Endothelial cell of umbilical vein (primary cell): ENCODE measurements around the gene PARP12. TPM values are rescaled to one million over a fixed set of nuclear protein-coding genes. Genes with fewer than 3 reads are reported as not detected.

ENCODE experiments used
- BruUV-seq: library from RNA; stranded (reverse); fragments of 400-500 nt; replicated peaks from 2 replicates; lab custom pipeline; 2021; lab: Mats Ljungman, UMichigan
- CTCF ChIA-PET: fragments of 300-600, 350-600 bp; sonication (Branson Sonifier 250); formaldehyde crosslinking; loops from one replicate; lab custom pipeline; 2021; ENCODE audit warnings: antibody characterized with exemption, inconsistent platforms; lab: Charles Lee
- POLR2A ChIA-PET: fragments of 300-600, 350-600 bp; sonication (Branson Sonifier 250); formaldehyde crosslinking; loops from one replicate; lab custom pipeline; 2021; ENCODE audit warnings: antibody characterized with exemption, inconsistent platforms; lab: Charles Lee
- DNase-seq: peaks from one replicate; pipeline ENCODE4 v3.0.0-alpha.2; 2011; ENCODE audit warnings: low read depth, low spot score
- FAIRE-seq: peaks from 2 replicates; lab custom pipeline; 2011; peaks lifted over from hg19 to GRCh38; lab: Jason Lieb, UNC
- H2AFZ ChIP-seq: 2 replicates; pipeline ENCODE4 v1.6.0; 2012; ENCODE audit warnings: low read depth, low read length, control low read depth, inconsistent platforms
- H3K27ac ChIP-seq: 2 replicates; pipeline ENCODE4 v1.5.1; 2011; ENCODE audit warnings: low read depth, mild to moderate bottlenecking, control low read depth, low read length, moderate library complexity; ENCODE audit not compliant: insufficient read depth
- H3K27me3 ChIP-seq, 2 experiments: 2 replicates each; pipeline versions ENCODE4 v1.6.0 to v1.6.1; 2011; ENCODE audit warnings: low read length in 2 of 2, mixed read lengths in 1 of 2; ENCODE audit not compliant: control insufficient read depth in 2 of 2, insufficient read depth in 2 of 2
- H3K36me3 ChIP-seq, 2 experiments: 2 replicates in 1 of 2; 3 replicates in 1 of 2; pipeline ENCODE4 v1.5.1; 2011; ENCODE audit warnings: low read length in 2 of 2, mild to moderate bottlenecking in 1 of 2, moderate library complexity in 1 of 2; ENCODE audit not compliant: control insufficient read depth in 2 of 2, insufficient read depth in 2 of 2; ENCODE audit errors: extremely low read depth in 1 of 2
- H3K4me1 ChIP-seq: 3 replicates; pipeline ENCODE4 v1.5.1; 2011; ENCODE audit warnings: mild to moderate bottlenecking, low read length; ENCODE audit not compliant: control insufficient read depth, insufficient read depth; ENCODE audit errors: extremely low read depth
- H3K4me2 ChIP-seq: 2 replicates; pipeline ENCODE4 v1.6.1; 2011; ENCODE audit warnings: low read length, control low read depth, mixed read lengths; ENCODE audit not compliant: insufficient read depth
- H3K4me3 ChIP-seq, 3 experiments: fragments of 200-600 bp in 1 of 3; sonication (generic), shearing (Covaris generic) in 1 of 3; replicated peaks in 1 of 3; 2 replicates each; pipeline ENCODE4 v1.5.1; 2011 to 2016; ENCODE audit warnings: control low read depth in 3 of 3, low read length in 3 of 3, mild to moderate bottlenecking in 2 of 3, inconsistent platforms in 1 of 3, low read depth in 1 of 3, moderate library complexity in 1 of 3; ENCODE audit not compliant: insufficient read depth in 1 of 3
- H3K79me2 ChIP-seq: 2 replicates; pipeline ENCODE4 v1.6.0; 2012; ENCODE audit warnings: low read length, inconsistent platforms; ENCODE audit not compliant: control insufficient read depth, insufficient read depth
- H3K9ac ChIP-seq: replicated peaks from 2 replicates; pipeline ENCODE3; 2011; ENCODE audit warnings: low read length, control low read depth; ENCODE audit not compliant: insufficient read depth; ENCODE audit errors: extremely low read depth
- H3K9me1 ChIP-seq: replicated peaks from 3 replicates; pipeline ENCODE4 v1.6.0; 2011; ENCODE audit warnings: mild to moderate bottlenecking, low read length; ENCODE audit not compliant: control insufficient read depth, insufficient read depth; ENCODE audit errors: extremely low read depth
- H3K9me3 ChIP-seq: replicated peaks from 2 replicates; pipeline ENCODE4 v1.5.1; 2012; ENCODE audit warnings: low read length, inconsistent platforms; ENCODE audit not compliant: control insufficient read depth, insufficient read depth
- H4K20me1 ChIP-seq: replicated peaks from 2 replicates; pipeline ENCODE3; 2011; ENCODE audit warnings: mild to moderate bottlenecking, low read length; ENCODE audit not compliant: control insufficient read depth, insufficient read depth; ENCODE audit errors: extremely low read depth
- EZH2 ChIP-seq: IDR thresholded peaks from 2 replicates; pipeline ENCODE4 v1.6.1; 2012; ENCODE audit warnings: borderline replicate concordance, low read depth, mild to moderate bottlenecking, moderate library complexity, low read length, inconsistent platforms; ENCODE audit not compliant: severe bottlenecking
- FOS ChIP-seq: IDR thresholded peaks from 2 replicates; pipeline ENCODE4 v1.6.1; 2011; ENCODE audit warnings: mild to moderate bottlenecking, low read length, moderate library complexity, borderline replicate concordance; ENCODE audit not compliant: insufficient read depth
- GATA2 ChIP-seq: IDR thresholded peaks from 2 replicates; pipeline ENCODE4 v1.7.0; 2011; ENCODE audit warnings: low read depth, mild to moderate bottlenecking, moderate library complexity, mixed read lengths, low read length; ENCODE audit not compliant: insufficient read length, insufficient read depth
- JUN ChIP-seq: IDR thresholded peaks from 2 replicates; pipeline ENCODE4 v1.6.1; 2011; ENCODE audit warnings: borderline replicate concordance, low read depth; ENCODE audit not compliant: insufficient read length, insufficient read depth
- MYC ChIP-seq: IDR thresholded peaks from one replicate; pipeline ENCODE4 v1.6.1; 2011; ENCODE audit warnings: mild to moderate bottlenecking, low read depth, low read length
- POLR2A ChIP-seq: IDR thresholded peaks from 2 replicates; pipeline ENCODE4 v1.6.1; 2012; ENCODE audit warnings: low read depth, mild to moderate bottlenecking, control low read depth, low read length
- POLR2AphosphoS5 ChIP-seq: IDR thresholded peaks from 2 replicates; pipeline ENCODE4 v1.6.1; 2012; ENCODE audit warnings: low read depth, mild to moderate bottlenecking, control low read depth, low read length, moderate library complexity; ENCODE audit not compliant: insufficient read depth
- dilution Hi-C: fragments of 300-500 bp; cut with MboI; formaldehyde crosslinking; loops from one replicate; pipeline ENCODE4 v1.15.0; 2019; ENCODE audit warnings: low sequenced_read_pairs; ENCODE audit not compliant: extremely low pct_ligation_motif_present
- intact Hi-C: fragments of 100-400 bp; cut with micrococcal nuclease; formaldehyde crosslinking; loops from one replicate; pipeline ENCODE4 v1.10.0; 2022
- polyA plus RNA-seq, 4 experiments: library from polyadenylated mRNA; depleted of rRNA in 3 of 4; stranded (reverse) in 3 of 4; unstranded in 1 of 4; fragments of >200 nt; gene quantifications; 2 replicates each; pipeline versions ENCODE4 v1.2.1 to v1.2.3, GENCODE V29; 2011 to 2012; ENCODE audit warnings: missing spikeins in 1 of 4
- total RNA-seq: library from RNA; stranded (reverse); gene quantifications from 2 replicates; pipeline ENCODE4 v1.2.3, GENCODE V29; 2021
- TF ChIP-seq, protein P1 (sequence below): IDR thresholded peaks from 2 replicates; pipeline ENCODE4 v1.6.1; 2011; ENCODE audit not compliant: insufficient read depth, insufficient read length
- TF ChIP-seq, protein P2 (sequence below), 2 donors: IDR thresholded peaks; 1 replicate in 1 of 2; 2 replicates in 1 of 2; pipeline ENCODE4 v1.5.1; 2011; ENCODE audit warnings: low read length in 2 of 2, mild to moderate bottlenecking in 2 of 2, moderate library complexity in 2 of 2, control low read depth in 1 of 2, inconsistent platforms in 1 of 2, low read depth in 1 of 2; ENCODE audit not compliant: insufficient read depth in 1 of 2; ENCODE audit errors: extremely low read depth in 1 of 2

Gene PARP12
- total and polyA plus RNA-seq, 2 donors (not counting 3 experiments of a cell fraction or from before 2014, with no cell fraction given), result 65.4 to 83.2 TPM

DNA sequence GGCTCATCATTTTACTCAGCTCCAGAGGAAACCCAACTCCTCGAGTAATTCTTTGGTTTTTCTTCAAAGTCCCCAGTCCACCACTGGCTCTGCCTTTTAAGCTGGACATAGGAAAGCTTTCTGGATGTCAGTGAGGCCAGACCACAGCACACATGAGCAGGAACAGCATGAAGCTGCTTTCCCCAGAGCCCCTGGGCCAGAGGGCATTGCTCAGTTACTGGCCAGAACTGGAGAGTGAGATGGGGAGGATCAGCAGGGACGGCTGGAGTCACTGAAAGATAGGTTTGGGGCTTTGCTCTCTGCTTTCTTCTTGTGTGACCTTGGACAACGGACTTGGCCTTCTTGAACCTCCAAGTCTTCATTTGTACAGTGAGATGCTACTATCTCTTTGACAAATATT lies 43.1 kb downstream of the PARP12 start:
- H3K9me3 ChIP-seq, result no peaks in the 10 kb centered on the region
- H2AFZ ChIP-seq, result no peak overlapping the region
- H3K27me3 ChIP-seq, result no peaks in the 10 kb centered on the region
- H3K79me2 ChIP-seq, result no peaks in the 10 kb centered on the region
- no peak overlapping the region for H3K27ac ChIP-seq
- H3K4me2 ChIP-seq, result no peak overlapping the region
- H3K9ac ChIP-seq, result no peak overlapping the region
- FAIRE-seq (no peak), DNase-seq (no peak)
- peaks cover 5% of the 10 kb centered on the region in 2 experiments for H3K36me3 ChIP-seq
- POLR2A ChIA-PET, result no interaction called here
- H4K20me1 ChIP-seq, result no peaks in the 10 kb centered on the region
- no peak overlapping the region for H3K4me3 ChIP-seq
- peaks cover 8% of the 10 kb centered on the region for H3K4me1 ChIP-seq
- H3K9me1 ChIP-seq, result no peaks in the 10 kb centered on the region
- CTCF ChIA-PET, result interaction anchor here (0.7 to 3.1 kb wide), 3 partner anchors 13 to 91 kb away, joined by 3 to 14 read pairs (median 4); no protein-coding TSS in a partner anchor
- BruUV-seq, result no TSS peak
- TF ChIP-seq GATA2 (no peak), EZH2 (no peak), POLR2A (no peak), MYC (no peak), POLR2AphosphoS5 (no peak), FOS (no peak), JUN (no peak)
- TF ChIP-seq, protein P1, sequence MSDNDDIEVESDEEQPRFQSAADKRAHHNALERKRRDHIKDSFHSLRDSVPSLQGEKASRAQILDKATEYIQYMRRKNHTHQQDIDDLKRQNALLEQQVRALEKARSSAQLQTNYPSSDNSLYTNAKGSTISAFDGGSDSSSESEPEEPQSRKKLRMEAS, result no peak
- TF ChIP-seq, protein P2, sequence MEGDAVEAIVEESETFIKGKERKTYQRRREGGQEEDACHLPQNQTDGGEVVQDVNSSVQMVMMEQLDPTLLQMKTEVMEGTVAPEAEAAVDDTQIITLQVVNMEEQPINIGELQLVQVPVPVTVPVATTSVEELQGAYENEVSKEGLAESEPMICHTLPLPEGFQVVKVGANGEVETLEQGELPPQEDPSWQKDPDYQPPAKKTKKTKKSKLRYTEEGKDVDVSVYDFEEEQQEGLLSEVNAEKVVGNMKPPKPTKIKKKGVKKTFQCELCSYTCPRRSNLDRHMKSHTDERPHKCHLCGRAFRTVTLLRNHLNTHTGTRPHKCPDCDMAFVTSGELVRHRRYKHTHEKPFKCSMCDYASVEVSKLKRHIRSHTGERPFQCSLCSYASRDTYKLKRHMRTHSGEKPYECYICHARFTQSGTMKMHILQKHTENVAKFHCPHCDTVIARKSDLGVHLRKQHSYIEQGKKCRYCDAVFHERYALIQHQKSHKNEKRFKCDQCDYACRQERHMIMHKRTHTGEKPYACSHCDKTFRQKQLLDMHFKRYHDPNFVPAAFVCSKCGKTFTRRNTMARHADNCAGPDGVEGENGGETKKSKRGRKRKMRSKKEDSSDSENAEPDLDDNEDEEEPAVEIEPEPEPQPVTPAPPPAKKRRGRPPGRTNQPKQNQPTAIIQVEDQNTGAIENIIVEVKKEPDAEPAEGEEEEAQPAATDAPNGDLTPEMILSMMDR (IDR thresholded peaks at IDR 0.05; ENCODE audit: extremely low read depth in 1 of 2, insufficient read depth in 1 of 2, low read depth in 1 of 2, low read length in 2 of 2), result no peak
- dilution Hi-C loops (loop anchor here (25.0 kb wide), 1 partner anchor 407 kb away; no protein-coding TSS in a partner anchor), intact Hi-C loops (no loop called here)
